ENCODE measurements around the gene SMAD9.
"Not testable (repeated sequence)": the region's sequence is repeated elsewhere in the genome, so short reads cannot be mapped to it uniquely, and the experiment has no call there.

SMAD9 gene

DNA sequence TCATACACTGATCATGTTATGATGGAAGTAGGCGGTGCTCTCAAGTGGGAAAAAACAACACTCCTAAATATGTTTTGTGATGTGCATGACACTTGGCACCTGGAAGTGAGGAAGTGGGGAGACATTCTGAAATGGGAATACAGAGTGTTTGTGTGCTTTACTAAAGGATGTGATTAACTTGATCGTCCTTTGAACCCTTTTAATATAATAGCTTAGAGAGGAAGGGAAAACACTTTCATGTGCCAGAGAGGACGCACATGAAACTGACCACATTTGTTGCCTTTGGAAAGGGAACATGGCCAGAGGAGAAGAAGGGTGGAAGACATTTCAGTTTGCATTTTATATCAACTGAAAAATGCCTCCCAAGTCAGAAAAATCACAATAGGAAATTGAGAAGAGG lies 31.4 kb downstream of the SMAD9 start:
- Mint-ChIP-seq H3K36me3 (ENCODE audit: low read depth) (peaks cover 4% of the 10 kb centered on the region), H3K9me3 (no peaks in the 10 kb centered on the region), H3K27me3 (ENCODE audit: low read depth, poor library complexity) (no peaks in the 10 kb centered on the region), H3K4me1 (peaks cover 24% of the 10 kb centered on the region), H3K4me3 (no peak overlapping the region), H3K27ac (no peak overlapping the region)
- no peak for DNase-seq
- TF ChIP-seq, protein P1, sequence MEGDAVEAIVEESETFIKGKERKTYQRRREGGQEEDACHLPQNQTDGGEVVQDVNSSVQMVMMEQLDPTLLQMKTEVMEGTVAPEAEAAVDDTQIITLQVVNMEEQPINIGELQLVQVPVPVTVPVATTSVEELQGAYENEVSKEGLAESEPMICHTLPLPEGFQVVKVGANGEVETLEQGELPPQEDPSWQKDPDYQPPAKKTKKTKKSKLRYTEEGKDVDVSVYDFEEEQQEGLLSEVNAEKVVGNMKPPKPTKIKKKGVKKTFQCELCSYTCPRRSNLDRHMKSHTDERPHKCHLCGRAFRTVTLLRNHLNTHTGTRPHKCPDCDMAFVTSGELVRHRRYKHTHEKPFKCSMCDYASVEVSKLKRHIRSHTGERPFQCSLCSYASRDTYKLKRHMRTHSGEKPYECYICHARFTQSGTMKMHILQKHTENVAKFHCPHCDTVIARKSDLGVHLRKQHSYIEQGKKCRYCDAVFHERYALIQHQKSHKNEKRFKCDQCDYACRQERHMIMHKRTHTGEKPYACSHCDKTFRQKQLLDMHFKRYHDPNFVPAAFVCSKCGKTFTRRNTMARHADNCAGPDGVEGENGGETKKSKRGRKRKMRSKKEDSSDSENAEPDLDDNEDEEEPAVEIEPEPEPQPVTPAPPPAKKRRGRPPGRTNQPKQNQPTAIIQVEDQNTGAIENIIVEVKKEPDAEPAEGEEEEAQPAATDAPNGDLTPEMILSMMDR (IDR thresholded peaks at IDR 0.05), result no peak

DNA sequence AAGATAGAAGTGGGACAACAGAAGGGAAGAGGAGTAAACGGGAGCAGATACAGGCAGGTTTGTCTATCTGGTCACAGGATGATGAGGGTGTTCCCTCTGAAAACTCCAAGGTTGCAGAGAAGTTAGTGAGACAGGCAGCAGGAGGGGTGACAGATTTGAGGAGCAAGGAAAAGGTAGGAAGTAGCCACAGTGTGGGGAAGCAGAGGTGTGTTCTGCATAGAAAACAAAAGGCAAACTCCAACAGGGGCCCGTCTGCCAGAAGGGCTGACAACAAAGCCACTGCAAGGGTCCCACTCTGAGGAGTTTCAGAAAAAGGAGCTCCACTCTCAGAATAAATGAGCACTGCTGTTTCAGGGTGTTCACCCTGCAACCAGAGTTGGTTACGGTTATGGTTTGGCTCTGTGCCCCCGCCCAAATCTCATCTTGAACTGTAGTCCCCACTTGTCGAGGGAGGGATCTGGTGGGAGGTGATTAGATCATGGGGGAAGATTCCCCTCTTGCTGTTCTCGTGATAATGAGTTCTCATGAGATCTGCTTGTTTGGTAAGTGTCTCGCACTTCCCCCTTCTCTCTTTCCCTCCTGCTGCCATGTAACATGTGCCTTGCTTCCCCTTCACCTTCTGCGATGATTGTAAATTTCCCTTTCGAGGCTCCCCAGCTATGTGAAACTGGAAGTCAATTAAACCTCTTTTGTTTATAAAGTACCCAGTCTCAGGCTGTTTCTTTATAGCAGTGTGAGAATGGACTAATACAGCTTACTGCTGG lies 32.1 kb downstream of the SMAD9 start:
- no peak for DNase-seq
- no peak overlapping the region for H3K4me3 Mint-ChIP-seq
- H3K4me1 Mint-ChIP-seq, result peaks cover 28% of the 10 kb centered on the region
- H3K9me3 Mint-ChIP-seq, result no peaks in the 10 kb centered on the region
- peak overlapping the region; percentile 44 for H3K27ac Mint-ChIP-seq
- H3K27me3 Mint-ChIP-seq (ENCODE audit: low read depth, poor library complexity), result no peaks in the 10 kb centered on the region
- H3K36me3 Mint-ChIP-seq (ENCODE audit: low read depth), result peaks cover 4% of the 10 kb centered on the region
- TF ChIP-seq, protein P1 (IDR thresholded peaks at IDR 0.05), result no peak

DNA sequence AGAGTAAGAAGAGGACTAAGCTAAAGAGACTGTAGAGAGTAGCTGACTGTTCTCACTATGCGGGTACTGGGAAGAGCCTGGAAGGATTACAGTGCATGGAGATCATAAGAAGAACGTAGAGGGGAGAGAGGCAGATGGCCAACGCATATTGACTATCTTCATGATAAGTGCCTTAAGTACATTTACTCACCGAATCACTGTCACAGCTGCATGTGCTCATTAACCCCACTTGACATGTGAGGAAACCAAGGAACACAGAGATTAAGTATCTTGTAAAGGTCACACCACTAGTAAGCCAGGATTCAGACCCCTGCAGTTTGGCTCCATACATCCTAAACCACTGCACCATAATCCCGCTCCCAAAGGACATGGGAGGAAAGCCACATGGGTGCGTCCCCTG lies 34.1 kb downstream of the SMAD9 start:
- TF ChIP-seq, protein P1 (IDR thresholded peaks at IDR 0.05), result no peak

DNA sequence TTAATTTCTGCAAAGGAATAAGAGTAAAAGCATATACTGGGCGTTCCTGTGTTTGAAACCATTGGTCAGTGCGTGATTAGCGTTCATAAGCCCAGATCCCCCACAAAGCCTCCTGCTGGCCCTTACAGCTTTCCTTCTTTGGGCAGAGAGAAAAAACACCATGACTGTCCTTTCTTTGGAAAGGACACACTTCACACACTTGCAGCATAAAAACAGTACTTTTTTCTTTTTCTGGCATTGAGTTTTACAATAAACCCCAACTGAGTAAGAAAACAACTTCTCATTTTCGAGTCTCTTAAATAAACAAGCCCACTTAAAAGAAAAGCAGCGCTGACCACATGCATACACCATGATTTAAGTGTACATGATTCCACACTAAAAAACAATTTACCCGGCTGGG lies 35.8 kb downstream of the SMAD9 start:
- H3K4me1 Mint-ChIP-seq, result peaks cover 40% of the 10 kb centered on the region
- peaks cover 18% of the 10 kb centered on the region for H3K36me3 Mint-ChIP-seq (ENCODE audit: low read depth)
- no peaks in the 10 kb centered on the region for H3K9me3 Mint-ChIP-seq
- no peak for DNase-seq
- H3K27me3 Mint-ChIP-seq (ENCODE audit: low read depth, poor library complexity), result peaks cover 4% of the 10 kb centered on the region
- TF ChIP-seq, protein P1 (IDR thresholded peaks at IDR 0.05), result no peak
- peak overlapping the region; percentile 31 for H3K27ac Mint-ChIP-seq
- no peak overlapping the region for H3K4me3 Mint-ChIP-seq

More for the DNA sequence above, 34.1 kb downstream of the SMAD9 start:
- no peak overlapping the region for H3K4me3 Mint-ChIP-seq
- no peak for DNase-seq
- peaks cover 4% of the 10 kb centered on the region for H3K27me3 Mint-ChIP-seq (ENCODE audit: low read depth, poor library complexity)
- peaks cover 4% of the 10 kb centered on the region for H3K36me3 Mint-ChIP-seq (ENCODE audit: low read depth)
- H3K4me1 Mint-ChIP-seq, result peaks cover 40% of the 10 kb centered on the region
- peak overlapping the region; percentile 23 for H3K27ac Mint-ChIP-seq
- no peaks in the 10 kb centered on the region for H3K9me3 Mint-ChIP-seq

DNA sequence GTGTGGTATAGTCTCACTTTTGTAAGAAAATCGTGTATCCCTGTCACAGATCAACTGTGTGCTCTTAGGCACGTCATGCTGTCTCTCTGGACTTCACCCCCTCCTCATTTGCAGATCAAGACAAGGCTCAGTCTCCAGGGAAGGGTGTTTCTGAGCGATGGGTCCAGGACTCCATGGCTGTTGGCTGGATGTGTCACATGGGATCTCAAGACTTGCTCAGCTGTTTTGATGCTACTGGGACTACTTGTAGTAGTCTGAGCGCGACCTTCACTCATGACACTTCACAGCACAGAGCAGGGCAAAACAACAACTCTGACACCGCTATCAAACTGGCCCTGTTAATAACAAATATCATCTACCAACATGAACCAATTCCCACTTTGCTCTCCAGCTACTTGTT lies 36.2 kb downstream of the SMAD9 start:
- Mint-ChIP-seq H3K9me3 (no peaks in the 10 kb centered on the region), H3K36me3 (ENCODE audit: low read depth) (peaks cover 22% of the 10 kb centered on the region), H3K27ac (peak overlapping the region; percentile 31), H3K4me1 (peaks cover 40% of the 10 kb centered on the region), H3K27me3 (ENCODE audit: low read depth, poor library complexity) (peaks cover 7% of the 10 kb centered on the region), H3K4me3 (no peak overlapping the region)
- TF ChIP-seq, protein P1 (IDR thresholded peaks at IDR 0.05), result no peak
- DNase-seq, result no peak

DNA sequence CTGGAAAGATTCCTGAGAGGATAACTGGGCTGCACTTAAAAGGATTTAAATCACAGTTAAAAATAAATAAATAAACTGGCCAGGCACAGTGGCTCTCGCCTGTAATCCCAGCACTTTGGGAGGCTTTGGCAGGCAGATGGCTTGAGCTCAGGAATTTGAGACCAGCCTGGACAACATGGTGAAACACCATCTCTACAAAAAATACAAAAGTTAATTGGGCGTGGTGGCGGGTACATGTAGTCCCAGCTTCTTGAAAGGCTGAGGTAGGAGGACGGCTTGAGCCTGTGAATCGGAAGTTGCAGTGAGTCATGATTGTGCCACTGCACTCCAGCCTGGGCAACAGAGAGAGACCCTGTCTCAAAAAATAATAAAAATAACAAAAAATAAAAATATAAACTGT lies 36.6 kb downstream of the SMAD9 start:
- not testable (repeated sequence) for H3K4me3 Mint-ChIP-seq; DNase-seq; H3K27me3 Mint-ChIP-seq (ENCODE audit: low read depth, poor library complexity); H3K9me3 Mint-ChIP-seq
- Mint-ChIP-seq H3K4me1 (peaks cover 40% of the 10 kb centered on the region), H3K27ac (peak overlapping the region; percentile 58), H3K36me3 (ENCODE audit: low read depth) (peaks cover 27% of the 10 kb centered on the region)

Data from nephron progenitor cell (in vitro differentiated cells).